Measurements from ENCODE around the gene SPOCK2. TPM values are rescaled to one million over a fixed set of nuclear protein-coding genes. Genes with fewer than 3 reads are reported as not detected.

The SPOCK2 gene
- total RNA-seq, 1 donor from 2014 or later, result 27.8 TPM

DNA sequence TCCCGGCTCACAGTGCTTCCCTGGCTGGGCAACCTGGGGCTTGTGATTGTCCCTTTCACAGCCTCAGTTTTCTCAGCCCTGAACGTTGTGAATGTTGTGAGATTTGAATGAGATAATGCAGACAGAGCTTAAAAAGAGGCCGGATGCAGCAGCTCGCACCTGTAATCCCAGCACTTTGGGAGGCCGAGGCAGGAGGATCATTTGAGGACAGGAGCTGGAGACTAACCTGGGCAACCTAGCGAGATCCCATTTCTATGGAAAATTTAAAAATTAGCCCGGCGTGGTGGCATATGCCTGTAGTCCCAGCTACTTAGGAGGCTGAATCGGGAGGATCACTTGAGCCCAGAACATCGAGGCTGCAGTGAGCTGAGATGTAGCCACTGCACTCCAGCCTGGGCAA is 56.6 kb downstream of the SPOCK2 start:
- DNase-seq (no peak), ATAC-seq (ENCODE audit: low read depth) (no peak)
- Mint-ChIP-seq H3K36me3 (ENCODE audit: low read depth) (no peaks in the 10 kb centered on the region), H3K27ac (no peak overlapping the region), H3K9me3 (no peaks in the 10 kb centered on the region), H3K4me3 (no peak overlapping the region), H3K4me1 (no peaks in the 10 kb centered on the region), H3K27me3 (peaks cover 17% of the 10 kb centered on the region)
- ChIA-PET CTCF (interaction anchor here (1.7 kb wide), 1 partner anchor 17 kb away, joined by 7 read pairs; no protein-coding TSS in a partner anchor), POLR2A (no interaction called here)
- intact Hi-C loops (cut with micrococcal nuclease), result no loop called here
- TF ChIP-seq, protein P1, sequence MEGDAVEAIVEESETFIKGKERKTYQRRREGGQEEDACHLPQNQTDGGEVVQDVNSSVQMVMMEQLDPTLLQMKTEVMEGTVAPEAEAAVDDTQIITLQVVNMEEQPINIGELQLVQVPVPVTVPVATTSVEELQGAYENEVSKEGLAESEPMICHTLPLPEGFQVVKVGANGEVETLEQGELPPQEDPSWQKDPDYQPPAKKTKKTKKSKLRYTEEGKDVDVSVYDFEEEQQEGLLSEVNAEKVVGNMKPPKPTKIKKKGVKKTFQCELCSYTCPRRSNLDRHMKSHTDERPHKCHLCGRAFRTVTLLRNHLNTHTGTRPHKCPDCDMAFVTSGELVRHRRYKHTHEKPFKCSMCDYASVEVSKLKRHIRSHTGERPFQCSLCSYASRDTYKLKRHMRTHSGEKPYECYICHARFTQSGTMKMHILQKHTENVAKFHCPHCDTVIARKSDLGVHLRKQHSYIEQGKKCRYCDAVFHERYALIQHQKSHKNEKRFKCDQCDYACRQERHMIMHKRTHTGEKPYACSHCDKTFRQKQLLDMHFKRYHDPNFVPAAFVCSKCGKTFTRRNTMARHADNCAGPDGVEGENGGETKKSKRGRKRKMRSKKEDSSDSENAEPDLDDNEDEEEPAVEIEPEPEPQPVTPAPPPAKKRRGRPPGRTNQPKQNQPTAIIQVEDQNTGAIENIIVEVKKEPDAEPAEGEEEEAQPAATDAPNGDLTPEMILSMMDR (IDR thresholded peaks at IDR 0.05), result no peak

DNA sequence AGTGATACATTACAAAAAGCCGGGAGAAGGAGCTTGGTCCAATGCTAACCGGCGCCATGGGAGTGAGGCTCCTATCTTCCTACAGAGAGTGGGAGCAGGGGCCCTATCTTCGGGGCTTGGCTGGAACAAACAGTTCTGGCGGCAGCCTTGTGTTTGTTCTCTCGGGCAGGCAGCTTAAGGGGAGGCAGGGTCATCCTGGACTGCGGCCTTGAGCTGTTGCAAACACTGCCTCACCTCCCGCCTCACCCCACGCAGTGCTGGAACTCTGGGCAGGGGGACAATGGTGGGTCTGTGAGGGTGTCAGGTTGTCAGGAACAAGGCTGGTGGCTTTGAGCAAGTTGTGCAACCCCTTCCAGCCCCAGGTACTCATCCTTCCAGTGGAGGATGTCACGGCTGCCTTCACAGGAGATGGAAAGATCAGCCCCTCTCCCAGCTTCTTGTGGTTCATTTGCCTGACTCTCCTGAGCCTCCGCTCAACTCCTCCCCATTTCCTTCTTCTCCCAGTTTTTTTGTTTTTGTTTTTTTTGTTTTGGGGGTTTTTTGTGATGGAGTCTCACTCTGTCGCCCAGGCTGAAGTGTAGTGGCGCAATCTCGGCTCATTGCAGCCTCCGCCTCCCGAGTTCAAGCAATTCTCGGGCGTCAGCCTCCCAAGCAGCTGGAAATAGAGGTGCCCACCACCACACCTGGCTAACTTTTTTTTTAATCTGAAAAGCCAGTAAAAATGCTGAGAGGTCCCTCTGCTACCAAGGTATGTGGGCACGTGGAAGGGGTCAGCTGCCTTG is 57.4 kb downstream of the SPOCK2 start:
- no peak overlapping the region for H3K27ac Mint-ChIP-seq
- POLR2A ChIA-PET, result no interaction called here
- H3K27me3 Mint-ChIP-seq, result peaks cover 18% of the 10 kb centered on the region
- H3K4me3 Mint-ChIP-seq, result no peak overlapping the region
- no peaks in the 10 kb centered on the region for H3K4me1 Mint-ChIP-seq
- ATAC-seq (ENCODE audit: low read depth) (no peak), DNase-seq (no peak)
- H3K36me3 Mint-ChIP-seq (ENCODE audit: low read depth), result no peaks in the 10 kb centered on the region
- H3K9me3 Mint-ChIP-seq, result no peaks in the 10 kb centered on the region
- intact Hi-C loops (cut with micrococcal nuclease), result no loop called here
- TF ChIP-seq, protein P1 (IDR thresholded peaks at IDR 0.05), result no peak
- CTCF ChIA-PET, result interaction anchor here (1.7 kb wide), 1 partner anchor 18 kb away, joined by 7 read pairs; no protein-coding TSS in a partner anchor

DNA sequence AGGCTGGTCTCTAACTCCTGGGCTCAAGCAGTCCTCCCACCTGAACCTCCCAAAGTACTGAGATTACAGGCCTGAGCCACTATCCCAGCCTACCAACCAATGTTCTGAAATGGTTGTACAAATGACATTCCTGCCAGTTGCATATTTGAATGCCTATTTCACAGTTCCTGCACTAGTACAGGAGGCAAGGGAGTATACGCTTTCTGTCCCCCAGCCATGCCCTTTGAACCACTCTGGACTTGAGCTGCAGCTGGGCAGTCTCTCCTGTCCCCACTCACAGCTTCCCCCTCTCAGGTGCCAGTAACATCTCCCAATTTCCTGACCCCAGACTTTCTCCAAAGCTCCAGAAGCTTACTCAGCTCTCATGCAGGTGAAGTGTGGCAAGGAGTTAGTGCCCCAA is 58.9 kb downstream of the SPOCK2 start:
- POLR2A ChIA-PET, result no interaction called here
- Mint-ChIP-seq H3K27ac (no peak overlapping the region), H3K9me3 (no peaks in the 10 kb centered on the region), H3K4me3 (no peak overlapping the region), H3K36me3 (ENCODE audit: low read depth) (no peaks in the 10 kb centered on the region), H3K27me3 (peaks cover 18% of the 10 kb centered on the region), H3K4me1 (no peaks in the 10 kb centered on the region)
- intact Hi-C loops (cut with micrococcal nuclease), result no loop called here
- DNase-seq, result no peak
- no peak for ATAC-seq (ENCODE audit: low read depth)
- CTCF ChIA-PET, result no interaction called here
- TF ChIP-seq, protein P1 (IDR thresholded peaks at IDR 0.05), result no peak

DNA sequence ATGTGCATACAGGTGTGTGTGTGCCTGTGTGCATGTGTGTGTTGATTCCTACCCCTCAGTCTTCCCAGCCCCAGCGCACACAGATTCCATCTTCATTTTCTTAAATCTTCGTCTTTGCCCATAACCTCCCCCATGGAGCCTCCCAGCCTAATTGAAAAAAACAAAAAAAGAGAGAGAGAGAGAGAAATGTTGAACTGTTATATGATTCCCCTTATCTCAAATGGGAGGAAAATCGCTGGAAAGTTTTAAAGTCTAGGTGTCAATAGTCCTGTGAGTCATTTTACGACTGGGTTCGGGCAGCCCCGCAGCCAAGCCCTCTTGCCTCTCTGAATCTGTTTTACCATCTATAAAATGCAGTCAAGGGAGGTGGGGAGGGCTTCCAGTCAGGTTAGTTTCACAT is 60.9 kb downstream of the SPOCK2 start:
- Mint-ChIP-seq H3K4me3 (no peak overlapping the region), H3K4me1 (no peaks in the 10 kb centered on the region), H3K27ac (no peak overlapping the region), H3K9me3 (no peaks in the 10 kb centered on the region), H3K36me3 (ENCODE audit: low read depth) (no peaks in the 10 kb centered on the region), H3K27me3 (peaks cover 18% of the 10 kb centered on the region)
- DNase-seq (no peak), ATAC-seq (ENCODE audit: low read depth) (no peak)
- POLR2A ChIA-PET, result no interaction called here
- CTCF ChIA-PET, result no interaction called here
- intact Hi-C loops (cut with micrococcal nuclease), result no loop called here
- TF ChIP-seq, protein P1 (IDR thresholded peaks at IDR 0.05), result no peak

DNA sequence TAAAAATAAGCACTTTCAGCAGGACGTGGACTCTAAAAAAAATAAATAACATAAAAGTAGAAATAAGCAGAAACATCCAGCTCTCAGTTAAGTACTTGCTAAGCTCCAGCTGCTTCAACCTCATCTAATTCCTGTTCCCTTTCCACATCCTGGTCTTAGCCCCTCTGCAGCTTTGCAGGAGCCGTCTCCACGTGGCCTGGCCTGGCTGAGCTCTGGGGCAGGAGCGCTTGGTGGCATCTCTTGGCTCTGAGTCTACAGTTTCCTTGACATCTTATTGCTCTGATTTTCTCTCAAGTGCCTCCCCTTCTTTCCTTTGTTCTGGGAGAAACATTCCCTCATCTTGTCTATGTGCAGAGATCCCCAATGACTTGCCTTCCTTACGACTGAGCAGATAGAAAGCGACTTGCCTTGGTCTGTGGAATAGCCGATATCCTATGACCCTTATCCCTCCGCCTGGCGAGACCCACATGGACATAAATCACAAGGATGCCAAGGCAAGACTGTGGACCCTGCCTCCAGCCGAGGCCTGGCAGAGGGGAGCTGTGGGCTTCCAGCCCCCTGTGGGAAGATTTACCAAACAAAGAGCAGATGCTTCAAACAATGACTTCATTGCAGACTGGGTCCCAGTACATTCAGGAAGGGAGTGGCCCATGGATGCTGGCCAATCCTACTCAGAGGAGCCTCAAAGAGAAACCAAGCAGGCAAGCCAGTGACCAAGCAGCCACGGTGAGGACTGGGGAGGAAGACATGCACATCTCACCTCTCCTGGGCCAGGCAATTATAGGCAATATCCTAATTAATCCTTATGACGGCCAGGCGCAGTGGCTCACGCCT is 61.9 kb downstream of the SPOCK2 start:
- ATAC-seq (ENCODE audit: low read depth) (no peak), DNase-seq (no peak)
- H3K9me3 Mint-ChIP-seq, result no peaks in the 10 kb centered on the region
- CTCF ChIA-PET, result no interaction called here
- H3K4me3 Mint-ChIP-seq, result no peak overlapping the region
- intact Hi-C loops (cut with micrococcal nuclease), result no loop called here
- no peaks in the 10 kb centered on the region for H3K4me1 Mint-ChIP-seq
- no peaks in the 10 kb centered on the region for H3K36me3 Mint-ChIP-seq (ENCODE audit: low read depth)
- H3K27me3 Mint-ChIP-seq, result peaks cover 16% of the 10 kb centered on the region
- TF ChIP-seq, protein P1 (IDR thresholded peaks at IDR 0.05), result no peak
- no peak overlapping the region for H3K27ac Mint-ChIP-seq
- POLR2A ChIA-PET, result no interaction called here

Measured in activated B cell treated with CpG ODN at 0.5 μM for 24 hours (primary cell).